CD8-positive, alpha-beta memory T cell (primary cell): Measurements from ENCODE around the gene EDA. TPM values are rescaled to one million over a fixed set of nuclear protein-coding genes. Genes with fewer than 3 reads are reported as not detected.
"Not testable (repeated sequence)": the region's sequence is repeated elsewhere in the genome, so short reads cannot be mapped to it uniquely, and the experiment has no call there.

Source experiments
- CTCF ChIA-PET: fragments of 350-600 bp; sonication (Branson Sonifier 250); formaldehyde crosslinking; loops from one replicate; lab custom pipeline; 2021; ENCODE audit warnings: antibody characterized with exemption; lab: Charles Lee
- POLR2A ChIA-PET: fragments of 350-600 bp; sonication (Branson Sonifier 250); formaldehyde crosslinking; loops from one replicate; lab custom pipeline; 2021; ENCODE audit warnings: antibody characterized with exemption; lab: Charles Lee
- DNase-seq, 5 donors: peaks; one replicate each; pipeline versions ENCODE4 v3.0.0 to v3.0.0-alpha.2; 2020 to 2022; ENCODE audit warnings: mixed read lengths in 1 of 5
- H3K27ac ChIP-seq: one replicate; pipeline ENCODE4 v1.7.0; 2013; ENCODE audit warnings: low read depth, mild to moderate bottlenecking, low read length, moderate library complexity
- H3K27me3 ChIP-seq: 2 replicates; pipeline ENCODE4 v1.7.0; 2013; ENCODE audit warnings: low read length, mild to moderate bottlenecking; ENCODE audit not compliant: insufficient read depth, poor library complexity, severe bottlenecking
- H3K36me3 ChIP-seq: 2 replicates; pipeline ENCODE4 v1.7.0; 2013; ENCODE audit warnings: mild to moderate bottlenecking, low read length, moderate library complexity; ENCODE audit not compliant: insufficient read depth
- H3K4me1 ChIP-seq: 2 replicates; pipeline ENCODE4 v1.7.0; 2013; ENCODE audit warnings: mild to moderate bottlenecking, low read length, moderate library complexity; ENCODE audit not compliant: insufficient read depth
- H3K4me3 ChIP-seq: 2 replicates; pipeline ENCODE4 v1.7.0; 2013; ENCODE audit warnings: mild to moderate bottlenecking, low read length
- H3K9me3 ChIP-seq: 2 replicates; pipeline ENCODE4 v1.7.0; 2013; ENCODE audit warnings: mild to moderate bottlenecking, low read length
- H3K27ac Mint-ChIP-seq, 8 donors: one replicate each; pipeline ENCODE4 v1.8.0; 2020 to 2021; ENCODE audit warnings: mixed read lengths in 8 of 8, mild to moderate bottlenecking in 6 of 8, inconsistent platforms in 3 of 8, moderate library complexity in 3 of 8
- H3K27me3 Mint-ChIP-seq, 2 donors: one replicate each; pipeline ENCODE4 v1.8.0; 2020 to 2021; ENCODE audit warnings: mixed read lengths in 2 of 2, mild to moderate bottlenecking in 1 of 2, moderate library complexity in 1 of 2
- H3K36me3 Mint-ChIP-seq, 3 donors: one replicate each; pipeline ENCODE4 v1.8.0; 2020 to 2021; ENCODE audit warnings: mixed read lengths in 3 of 3, inconsistent platforms in 1 of 3, mild to moderate bottlenecking in 1 of 3
- H3K4me1 Mint-ChIP-seq, 3 donors: one replicate each; pipeline ENCODE4 v1.8.0; 2020 to 2021; ENCODE audit warnings: mixed read lengths in 3 of 3, inconsistent platforms in 1 of 3, mild to moderate bottlenecking in 1 of 3
- H3K4me3 Mint-ChIP-seq, 7 donors: one replicate each; pipeline ENCODE4 v1.8.0; 2020 to 2021; ENCODE audit warnings: mixed read lengths in 7 of 7, mild to moderate bottlenecking in 6 of 7, moderate library complexity in 4 of 7, inconsistent platforms in 2 of 7
- H3K9me3 Mint-ChIP-seq, 5 donors: one replicate each; pipeline ENCODE4 v1.8.0; 2020 to 2022; ENCODE audit warnings: mixed read lengths in 5 of 5, mild to moderate bottlenecking in 3 of 5, moderate library complexity in 2 of 5, inconsistent platforms in 1 of 5
- polyA plus RNA-seq: library from polyadenylated mRNA; unstranded; fragments of 300-500 nt; fragmentation: Illumina TruSeq; gene quantifications from one replicate; pipeline ENCODE4 v1.2.3, GENCODE V29; 2021
- total RNA-seq, 2 experiments: library from RNA; stranded (reverse); gene quantifications; one replicate each; pipeline ENCODE4 v1.2.3, GENCODE V29; 2021

The EDA gene
- total and polyA plus RNA-seq, 3 experiments from 2014 or later, result 0.53 to 1.1 (median 0.57) TPM

DNA sequence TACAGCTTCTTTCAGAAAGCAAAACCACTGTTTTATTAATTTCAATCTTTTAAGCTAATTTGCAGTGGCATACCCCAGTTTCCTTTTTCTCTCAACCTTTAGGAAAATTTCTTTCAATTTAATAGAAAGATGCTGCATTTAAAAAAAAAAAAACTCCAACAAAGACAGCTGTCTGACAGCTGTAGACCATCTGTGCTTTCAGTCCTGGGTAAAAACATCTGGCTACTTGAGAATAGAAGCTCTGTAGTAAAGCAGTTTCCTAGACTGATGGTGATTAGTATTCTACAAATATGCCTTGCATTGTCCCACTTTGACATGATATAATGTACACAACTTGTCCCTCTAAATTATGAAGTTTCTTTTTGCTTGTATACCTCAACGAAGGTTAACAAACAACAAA is 197.8 kb downstream of the EDA start:
- Mint-ChIP-seq H3K9me3 (peaks cover 0 to 32% (median 2%) of the 10 kb centered on the region in 5 donors), H3K36me3 (peaks cover 0 to 16% (median 0%) of the 10 kb centered on the region in 3 donors), H3K27me3 (peaks cover 0 to 5% of the 10 kb centered on the region in 2 donors), H3K27ac (no peak overlapping the region), H3K4me3 (no peak overlapping the region), H3K4me1 (no peaks in the 10 kb centered on the region)
- CTCF ChIA-PET, result no interaction called here
- Histone ChIP-seq H3K27ac (no peak overlapping the region), H3K4me1 (no peaks in the 10 kb centered on the region), H3K9me3 (no peaks in the 10 kb centered on the region), H3K27me3 (no peaks in the 10 kb centered on the region), H3K4me3 (no peak overlapping the region), H3K36me3 (no peaks in the 10 kb centered on the region)
- POLR2A ChIA-PET, result no interaction called here
- DNase-seq, result no peak

DNA sequence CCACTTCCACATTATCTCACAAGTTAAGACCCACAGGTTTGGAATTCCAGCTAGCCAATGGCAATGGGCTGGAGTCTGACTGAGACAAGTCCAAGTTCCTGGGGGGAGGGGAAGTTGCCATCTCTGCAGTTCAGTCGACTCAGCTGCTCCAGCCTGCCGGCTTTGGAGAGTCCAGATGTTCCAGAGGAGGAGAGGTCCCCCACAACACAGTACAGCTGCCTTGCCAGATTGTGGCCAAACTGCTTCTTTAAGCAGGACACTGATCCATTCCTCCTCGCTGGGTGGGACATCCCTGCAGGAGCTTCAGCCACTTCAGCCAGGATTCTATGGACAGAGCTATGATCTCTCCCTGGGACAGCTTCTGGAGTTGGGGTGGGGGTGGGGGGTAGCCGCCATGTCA is 199.2 kb downstream of the EDA start:
- H3K9me3 ChIP-seq, result no peaks in the 10 kb centered on the region
- peaks cover 0 to 26% (median 4%) of the 10 kb centered on the region in 5 donors for H3K9me3 Mint-ChIP-seq
- H3K4me1 ChIP-seq, result no peaks in the 10 kb centered on the region
- no peak overlapping the region for H3K27ac ChIP-seq
- H3K27me3 Mint-ChIP-seq, result peaks cover 0 to 5% of the 10 kb centered on the region in 2 donors
- H3K27ac Mint-ChIP-seq, result no peak overlapping the region
- H3K36me3 ChIP-seq, result no peaks in the 10 kb centered on the region
- H3K4me3 Mint-ChIP-seq, result no peak overlapping the region
- H3K36me3 Mint-ChIP-seq, result peaks cover 0 to 12% (median 0%) of the 10 kb centered on the region in 3 donors
- H3K4me3 ChIP-seq, result no peak overlapping the region
- no peak for DNase-seq
- ChIA-PET CTCF (no interaction called here), POLR2A (no interaction called here)
- H3K27me3 ChIP-seq, result no peaks in the 10 kb centered on the region
- no peaks in the 10 kb centered on the region for H3K4me1 Mint-ChIP-seq

DNA sequence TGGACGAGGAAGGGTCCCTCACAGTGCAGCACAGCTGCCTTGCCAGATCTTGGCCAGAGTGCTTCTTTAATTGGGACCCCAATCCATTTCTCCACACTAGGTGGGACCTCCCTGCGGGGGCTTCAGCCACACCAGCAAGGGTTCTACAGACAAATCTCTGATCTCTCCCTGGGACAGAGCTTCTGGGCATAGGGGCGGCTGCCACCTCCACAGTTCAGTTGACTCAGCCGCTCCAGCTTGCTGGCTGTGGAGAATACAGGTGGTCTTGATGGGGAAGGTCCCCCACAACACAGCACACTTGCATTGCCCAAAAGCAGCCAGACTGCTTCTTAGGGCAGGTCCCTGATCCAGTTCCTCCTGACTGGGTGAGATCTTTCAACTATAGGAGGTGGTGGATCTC is 199.6 kb downstream of the EDA start:
- peaks cover 0 to 30% (median 6%) of the 10 kb centered on the region in 5 donors for H3K9me3 Mint-ChIP-seq
- Histone ChIP-seq H3K27me3 (no peaks in the 10 kb centered on the region), H3K4me3 (no peak overlapping the region), H3K36me3 (no peaks in the 10 kb centered on the region), H3K4me1 (no peaks in the 10 kb centered on the region), H3K9me3 (no peaks in the 10 kb centered on the region), H3K27ac (no peak overlapping the region)
- DNase-seq, result no peak
- H3K27ac Mint-ChIP-seq, result no peak overlapping the region
- ChIA-PET CTCF (no interaction called here), POLR2A (no interaction called here)
- H3K27me3 Mint-ChIP-seq, result peaks cover 0 to 5% of the 10 kb centered on the region in 2 donors
- H3K4me3 Mint-ChIP-seq, result no peak overlapping the region
- H3K36me3 Mint-ChIP-seq, result peaks cover 0 to 12% (median 0%) of the 10 kb centered on the region in 3 donors
- H3K4me1 Mint-ChIP-seq, result no peaks in the 10 kb centered on the region

DNA sequence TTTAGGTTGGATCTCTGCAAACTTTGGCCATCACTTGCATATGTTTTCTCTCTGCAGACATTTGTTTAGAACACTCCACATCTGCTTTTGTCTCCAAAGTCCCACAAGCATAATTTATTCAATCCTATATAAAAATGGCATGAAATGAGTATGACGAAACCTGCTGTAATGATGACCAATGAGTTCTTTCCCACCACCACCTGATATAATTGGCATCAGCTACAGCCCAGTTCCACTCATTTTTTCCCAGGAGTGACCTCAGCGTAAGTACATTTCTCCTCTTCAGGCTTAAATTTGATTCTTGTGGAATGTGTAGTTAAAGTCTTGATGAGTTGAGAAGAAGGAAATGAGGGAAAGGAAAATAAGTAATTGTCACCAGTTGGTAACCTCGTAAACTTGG is 228.7 kb downstream of the EDA start:
- Mint-ChIP-seq H3K9me3 (peaks cover 0 to 12% (median 0%) of the 10 kb centered on the region in 5 donors), H3K27ac (no peak overlapping the region), H3K27me3 (peaks cover 0 to 5% of the 10 kb centered on the region in 2 donors), H3K4me1 (no peaks in the 10 kb centered on the region), H3K4me3 (no peak overlapping the region), H3K36me3 (no peaks in the 10 kb centered on the region)
- CTCF ChIA-PET, result no interaction called here
- Histone ChIP-seq H3K9me3 (no peaks in the 10 kb centered on the region), H3K4me1 (no peaks in the 10 kb centered on the region), H3K27ac (no peak overlapping the region), H3K27me3 (no peaks in the 10 kb centered on the region), H3K36me3 (no peaks in the 10 kb centered on the region), H3K4me3 (no peak overlapping the region)
- POLR2A ChIA-PET, result no interaction called here
- DNase-seq, result no peak

DNA sequence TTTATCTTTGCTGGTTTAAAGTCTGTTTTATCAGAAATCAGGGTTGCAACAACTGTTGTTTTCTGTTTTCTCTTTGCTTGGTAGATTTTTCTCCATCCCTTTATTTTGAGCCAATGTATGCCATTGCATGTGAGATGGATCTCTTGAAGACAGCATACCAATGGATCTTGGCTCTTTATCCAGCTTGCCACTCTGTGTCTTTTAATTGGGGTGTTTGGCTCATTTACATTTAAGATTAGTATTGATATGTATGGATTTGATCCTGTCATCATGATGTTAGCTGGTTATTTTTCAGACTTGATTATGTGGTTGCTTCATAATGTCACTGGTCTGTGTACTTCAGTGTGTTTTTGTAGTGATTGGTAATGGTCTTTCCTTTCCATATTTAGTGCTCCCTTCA is 244.1 kb downstream of the EDA start:
- H3K27me3 Mint-ChIP-seq, CTCF ChIA-PET, H3K27ac Mint-ChIP-seq, H3K4me3 ChIP-seq, H3K36me3 ChIP-seq, H3K36me3 Mint-ChIP-seq, H3K27me3 ChIP-seq, H3K4me1 ChIP-seq, H3K4me3 Mint-ChIP-seq, POLR2A ChIA-PET, H3K27ac ChIP-seq, DNase-seq, H3K4me1 Mint-ChIP-seq, H3K9me3 ChIP-seq: not testable (repeated sequence)
- H3K9me3 Mint-ChIP-seq, result peaks cover 6 to 44% (median 13%) of the 10 kb centered on the region in 5 donors

DNA sequence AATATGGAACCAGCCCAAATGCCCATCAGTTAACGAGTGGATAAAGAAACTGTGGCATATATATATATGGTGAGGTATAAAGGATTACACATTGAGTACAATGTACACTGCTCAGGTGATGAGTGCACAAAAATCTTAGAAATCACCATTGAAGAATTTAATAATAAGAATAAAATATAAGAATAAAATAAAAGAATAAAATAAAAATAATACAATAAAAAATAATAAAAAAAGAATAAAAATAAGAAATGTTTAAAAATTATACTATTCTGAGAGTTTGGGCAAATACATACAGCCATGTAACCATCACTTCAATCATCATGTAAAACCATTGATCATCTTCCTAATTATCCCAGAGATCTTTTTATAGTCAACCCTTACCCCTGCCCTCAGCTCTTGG is 260.3 kb downstream of the EDA start:
- POLR2A ChIA-PET, result no interaction called here
- DNase-seq, result no peak
- Mint-ChIP-seq H3K36me3 (no peaks in the 10 kb centered on the region), H3K4me3 (no peak overlapping the region), H3K9me3 (peaks cover 0 to 26% (median 2%) of the 10 kb centered on the region in 5 donors), H3K27me3 (peaks cover 0 to 6% of the 10 kb centered on the region in 2 donors), H3K4me1 (no peaks in the 10 kb centered on the region), H3K27ac (no peak overlapping the region)
- CTCF ChIA-PET, result no interaction called here
- no peaks in the 10 kb centered on the region for H3K36me3 ChIP-seq
- H3K27me3 ChIP-seq, result no peaks in the 10 kb centered on the region
- H3K9me3 ChIP-seq, result no peaks in the 10 kb centered on the region
- no peaks in the 10 kb centered on the region for H3K4me1 ChIP-seq
- H3K4me3 ChIP-seq, result no peak overlapping the region
- H3K27ac ChIP-seq, result no peak overlapping the region

DNA sequence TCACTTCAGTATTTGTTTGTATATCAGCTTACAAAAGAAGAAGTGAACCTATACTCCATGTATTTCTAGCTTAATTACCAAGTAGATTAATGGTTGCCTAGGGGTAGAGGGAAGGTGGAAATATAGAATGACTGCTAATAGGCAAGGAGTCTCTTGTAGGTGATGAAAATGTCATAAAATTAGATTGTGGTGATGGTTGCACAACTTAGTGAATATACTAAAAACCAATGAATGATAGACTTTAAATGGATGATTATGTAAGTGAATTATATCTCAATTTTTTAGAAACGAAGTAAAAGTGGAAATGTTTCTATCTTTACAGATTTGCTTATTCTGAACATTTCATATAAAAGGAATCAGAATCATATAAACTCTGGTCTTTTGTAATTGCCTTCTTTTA is 268.3 kb downstream of the EDA start:
- H3K9me3 Mint-ChIP-seq, result peaks cover 9 to 45% (median 11%) of the 10 kb centered on the region in 5 donors
- Histone ChIP-seq H3K4me1 (no peaks in the 10 kb centered on the region), H3K4me3 (no peak overlapping the region), H3K27me3 (no peaks in the 10 kb centered on the region), H3K27ac (no peak overlapping the region), H3K9me3 (no peaks in the 10 kb centered on the region), H3K36me3 (no peaks in the 10 kb centered on the region)
- ChIA-PET CTCF (no interaction called here), POLR2A (no interaction called here)
- H3K36me3 Mint-ChIP-seq, result peaks cover 0 to 1% (median 0%) of the 10 kb centered on the region in 3 donors
- DNase-seq, result no peak
- H3K27ac Mint-ChIP-seq, result no peak overlapping the region
- H3K4me3 Mint-ChIP-seq, result no peak overlapping the region
- H3K27me3 Mint-ChIP-seq, result peaks cover 0 to 3% of the 10 kb centered on the region in 2 donors
- H3K4me1 Mint-ChIP-seq, result no peaks in the 10 kb centered on the region

DNA sequence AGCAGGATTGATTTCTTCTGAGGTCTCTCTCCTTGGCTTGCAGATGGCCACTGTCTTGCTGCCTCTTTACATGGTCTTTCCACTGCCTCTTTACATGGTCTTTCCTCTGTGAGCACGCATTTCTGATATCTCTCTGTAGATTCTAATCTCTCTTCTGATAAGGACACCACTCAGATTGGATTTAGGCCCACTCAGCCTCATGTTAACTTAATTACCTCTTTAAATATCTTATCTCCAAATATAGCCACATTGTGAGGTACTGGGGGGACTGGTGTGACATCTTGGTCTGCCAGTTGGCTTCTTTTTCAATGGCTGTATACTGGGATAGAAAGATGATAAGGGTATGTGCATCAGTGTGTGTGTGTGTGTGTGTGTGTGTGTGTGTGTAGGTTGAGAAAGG is 280.1 kb downstream of the EDA start:
- H3K9me3 Mint-ChIP-seq, result peaks cover 0 to 2% (median 0%) of the 10 kb centered on the region in 5 donors
- Histone ChIP-seq H3K27me3 (no peaks in the 10 kb centered on the region), H3K36me3 (no peaks in the 10 kb centered on the region), H3K4me1 (no peaks in the 10 kb centered on the region), H3K9me3 (no peaks in the 10 kb centered on the region), H3K27ac (no peak overlapping the region), H3K4me3 (no peak overlapping the region)
- H3K4me1 Mint-ChIP-seq, result no peaks in the 10 kb centered on the region
- CTCF ChIA-PET, result no interaction called here
- no peak overlapping the region for H3K4me3 Mint-ChIP-seq
- POLR2A ChIA-PET, result no interaction called here
- H3K36me3 Mint-ChIP-seq, result no peaks in the 10 kb centered on the region
- no peak for DNase-seq
- no peak overlapping the region for H3K27ac Mint-ChIP-seq
- peaks cover 0 to 7% of the 10 kb centered on the region in 2 donors for H3K27me3 Mint-ChIP-seq

DNA sequence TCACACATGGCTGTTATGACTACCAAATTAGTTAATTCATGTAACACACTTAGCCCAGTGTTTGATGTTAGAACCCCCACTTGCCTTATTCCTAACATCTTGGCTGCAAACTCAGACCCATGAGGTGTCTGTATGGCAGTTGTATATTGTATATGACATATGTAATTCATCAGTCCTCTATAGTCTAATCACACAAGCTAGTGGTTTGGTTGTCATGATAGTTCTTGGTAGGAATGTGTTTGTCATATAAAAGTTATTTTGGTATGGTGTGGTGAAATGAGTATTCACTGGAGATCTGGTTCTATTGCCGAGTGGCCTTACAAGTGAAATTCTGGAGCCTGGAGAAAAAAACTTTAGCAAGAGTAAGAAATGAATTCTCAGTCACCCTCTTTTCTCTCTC is 284.6 kb downstream of the EDA start:
- CTCF ChIA-PET, result no interaction called here
- H3K4me3 ChIP-seq, result no peak overlapping the region
- DNase-seq, result no peak
- H3K9me3 Mint-ChIP-seq, result peaks cover 0 to 2% (median 0%) of the 10 kb centered on the region in 5 donors
- H3K27me3 ChIP-seq, result no peaks in the 10 kb centered on the region
- no peak overlapping the region for H3K27ac ChIP-seq
- peaks cover 0 to 9% of the 10 kb centered on the region in 2 donors for H3K27me3 Mint-ChIP-seq
- no peaks in the 10 kb centered on the region for H3K4me1 Mint-ChIP-seq
- H3K27ac Mint-ChIP-seq, result no peak overlapping the region
- no peaks in the 10 kb centered on the region for H3K4me1 ChIP-seq
- no peaks in the 10 kb centered on the region for H3K36me3 Mint-ChIP-seq
- POLR2A ChIA-PET, result no interaction called here
- H3K9me3 ChIP-seq, result no peaks in the 10 kb centered on the region
- H3K4me3 Mint-ChIP-seq, result no peak overlapping the region
- no peaks in the 10 kb centered on the region for H3K36me3 ChIP-seq
